Activated naive CD4-positive, alpha-beta T cell treated with anti-CD3 and anti-CD28 coated beads for 36 hours (primary cell): ENCODE data around the gene YARS1. TPM values are rescaled to one million over a fixed set of nuclear protein-coding genes. Genes with fewer than 3 reads are reported as not detected.

Experiments used
- CTCF ChIA-PET: fragments of 350-600 bp; sonication (Branson Sonifier 250); formaldehyde crosslinking; loops from one replicate; lab custom pipeline; 2021; ENCODE audit warnings: antibody characterized with exemption; lab: Charles Lee
- DNase-seq: peaks from one replicate; pipeline ENCODE4 v3.0.0-alpha.2; 2020
- H3K27ac Mint-ChIP-seq: one replicate; pipeline ENCODE4 v1.8.0; 2021; ENCODE audit warnings: mild to moderate bottlenecking, mixed read lengths
- H3K27me3 Mint-ChIP-seq: one replicate; pipeline ENCODE4 v1.8.0; 2021; ENCODE audit warnings: low read depth, mixed read lengths
- H3K36me3 Mint-ChIP-seq: one replicate; pipeline ENCODE4 v1.8.0; 2021; ENCODE audit warnings: low read depth, mixed read lengths
- H3K4me1 Mint-ChIP-seq: one replicate; pipeline ENCODE4 v1.8.0; 2021; ENCODE audit warnings: low read depth, mixed read lengths
- H3K4me3 Mint-ChIP-seq: one replicate; pipeline ENCODE4 v1.8.0; 2021; ENCODE audit warnings: mild to moderate bottlenecking, moderate library complexity, mixed read lengths
- H3K9me3 Mint-ChIP-seq: one replicate; pipeline ENCODE4 v1.8.0; 2021; ENCODE audit warnings: mixed read lengths
- intact Hi-C: fragments of 100-400 bp; cut with micrococcal nuclease; formaldehyde crosslinking; loops from one replicate; pipeline ENCODE4 v1.15.1; 2023
- total RNA-seq, 2 experiments: library from RNA; stranded (reverse); gene quantifications; one replicate each; pipeline ENCODE4 v1.2.3, GENCODE V29; 2021

Gene YARS1
- total RNA-seq, 2 experiments from 2014 or later, result 293 to 312 TPM

DNA sequence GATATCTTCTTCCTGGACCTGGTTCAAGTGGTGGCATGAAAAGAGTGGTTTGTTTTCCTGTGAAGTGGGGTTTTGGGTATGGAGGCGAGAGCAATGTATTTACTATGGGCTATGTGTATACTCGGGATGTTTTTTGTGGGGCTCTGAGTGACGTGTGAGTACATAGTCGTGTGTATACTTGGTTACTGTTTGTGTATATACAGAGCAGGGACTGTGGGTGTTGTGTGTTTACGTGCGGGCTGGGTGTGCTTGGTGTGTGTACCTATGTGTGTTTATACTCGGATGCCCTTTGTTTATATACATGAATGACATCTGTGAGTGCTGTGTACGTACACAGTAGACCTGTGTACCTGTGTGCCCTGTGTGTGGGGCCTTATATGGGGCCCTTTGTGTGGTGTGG is 50.0 kb downstream of the YARS1 start:
- CTCF ChIA-PET, result no interaction called here
- Mint-ChIP-seq H3K4me1 (no peaks in the 10 kb centered on the region), H3K4me3 (no peak overlapping the region), H3K27me3 (no peaks in the 10 kb centered on the region), H3K27ac (no peak overlapping the region), H3K9me3 (no peaks in the 10 kb centered on the region), H3K36me3 (no peaks in the 10 kb centered on the region)
- intact Hi-C loops, result no loop called here
- DNase-seq, result no peak

DNA sequence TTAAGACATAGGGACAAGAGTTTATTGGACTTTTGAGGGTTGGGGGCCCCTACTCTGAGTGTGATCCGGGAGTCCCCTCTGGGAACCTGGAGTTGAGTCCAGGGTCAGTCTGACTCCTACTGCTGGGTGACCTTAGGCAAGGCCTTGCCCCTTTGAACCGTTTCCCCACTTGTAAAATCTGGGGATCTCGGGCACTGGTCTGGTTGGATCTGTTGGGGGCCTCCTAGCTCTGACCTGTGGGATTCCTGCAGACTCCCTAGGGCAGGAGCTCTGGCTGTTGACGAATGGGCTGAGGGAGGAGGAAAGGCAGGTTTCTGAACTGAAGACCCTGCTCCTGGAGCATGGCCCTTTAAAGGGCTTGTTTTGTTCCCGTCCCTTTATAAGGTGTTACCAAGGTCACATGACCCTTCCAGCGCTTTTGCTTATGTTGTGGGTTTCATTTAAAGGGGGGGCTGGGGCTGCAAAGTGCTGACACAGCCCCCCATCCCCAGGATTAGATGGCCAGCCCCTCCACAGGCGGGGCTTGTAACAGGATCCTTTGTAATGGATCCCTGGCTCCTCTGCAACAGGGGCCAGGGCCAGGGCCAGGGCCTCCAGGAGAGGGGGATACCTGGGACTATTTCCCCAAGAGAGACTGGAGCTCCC is 50.7 kb downstream of the YARS1 start:
- Mint-ChIP-seq H3K9me3 (no peaks in the 10 kb centered on the region), H3K27me3 (no peaks in the 10 kb centered on the region), H3K4me3 (no peak overlapping the region), H3K4me1 (peaks cover 4% of the 10 kb centered on the region), H3K27ac (no peak overlapping the region), H3K36me3 (no peaks in the 10 kb centered on the region)
- CTCF ChIA-PET, result interaction anchor here (1.0 kb wide), 1 partner anchor 54 kb away, joined by 5 read pairs; no protein-coding TSS in a partner anchor
- intact Hi-C loops, result no loop called here
- no peak for DNase-seq

DNA sequence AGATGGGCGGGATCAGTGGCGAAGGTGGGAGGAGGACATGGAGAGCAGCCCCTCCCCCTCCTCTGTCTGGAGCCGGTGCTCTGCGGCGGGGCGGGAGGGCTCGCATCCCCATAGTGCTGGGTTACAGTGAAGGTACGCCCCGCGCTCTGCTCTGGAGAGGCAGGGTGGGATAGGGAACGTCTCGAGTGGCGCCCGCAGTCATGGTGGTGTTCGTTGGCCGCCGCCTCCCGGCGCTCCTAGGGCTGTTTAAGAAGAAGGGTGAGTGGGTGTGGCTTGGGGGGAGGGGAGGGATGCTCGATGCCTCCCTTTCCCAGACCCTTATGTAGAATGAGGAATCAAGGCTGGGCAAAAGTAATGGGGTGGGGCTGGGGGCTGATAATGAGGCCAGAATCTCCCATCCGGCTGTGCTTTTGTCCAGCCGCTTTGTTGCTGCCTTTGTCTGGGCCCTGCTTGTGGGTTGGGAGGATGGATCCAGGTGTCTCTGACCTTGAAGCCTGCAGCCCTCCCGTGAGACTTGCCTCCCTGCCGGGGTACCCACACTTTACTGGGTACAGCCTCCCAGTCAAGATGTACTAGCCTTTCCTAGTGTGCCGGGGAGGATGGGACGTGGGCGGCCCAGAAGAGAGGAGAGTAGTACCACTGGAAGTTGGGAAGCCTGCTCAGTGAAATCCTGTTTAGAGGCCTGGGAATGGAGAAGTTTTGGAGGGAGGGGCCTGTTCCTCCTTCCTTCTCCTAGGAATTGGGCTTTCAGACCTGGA is 51.4 kb downstream of the YARS1 start:
- DNase-seq, result no peak
- H3K27me3 Mint-ChIP-seq, result no peaks in the 10 kb centered on the region
- H3K9me3 Mint-ChIP-seq, result no peaks in the 10 kb centered on the region
- CTCF ChIA-PET, result interaction anchor here (1.0 kb wide), 1 partner anchor 53 kb away, joined by 5 read pairs; no protein-coding TSS in a partner anchor
- intact Hi-C loops, result no loop called here
- H3K4me1 Mint-ChIP-seq, result peaks cover 10% of the 10 kb centered on the region
- H3K4me3 Mint-ChIP-seq, result no peak overlapping the region
- no peaks in the 10 kb centered on the region for H3K36me3 Mint-ChIP-seq
- no peak overlapping the region for H3K27ac Mint-ChIP-seq

DNA sequence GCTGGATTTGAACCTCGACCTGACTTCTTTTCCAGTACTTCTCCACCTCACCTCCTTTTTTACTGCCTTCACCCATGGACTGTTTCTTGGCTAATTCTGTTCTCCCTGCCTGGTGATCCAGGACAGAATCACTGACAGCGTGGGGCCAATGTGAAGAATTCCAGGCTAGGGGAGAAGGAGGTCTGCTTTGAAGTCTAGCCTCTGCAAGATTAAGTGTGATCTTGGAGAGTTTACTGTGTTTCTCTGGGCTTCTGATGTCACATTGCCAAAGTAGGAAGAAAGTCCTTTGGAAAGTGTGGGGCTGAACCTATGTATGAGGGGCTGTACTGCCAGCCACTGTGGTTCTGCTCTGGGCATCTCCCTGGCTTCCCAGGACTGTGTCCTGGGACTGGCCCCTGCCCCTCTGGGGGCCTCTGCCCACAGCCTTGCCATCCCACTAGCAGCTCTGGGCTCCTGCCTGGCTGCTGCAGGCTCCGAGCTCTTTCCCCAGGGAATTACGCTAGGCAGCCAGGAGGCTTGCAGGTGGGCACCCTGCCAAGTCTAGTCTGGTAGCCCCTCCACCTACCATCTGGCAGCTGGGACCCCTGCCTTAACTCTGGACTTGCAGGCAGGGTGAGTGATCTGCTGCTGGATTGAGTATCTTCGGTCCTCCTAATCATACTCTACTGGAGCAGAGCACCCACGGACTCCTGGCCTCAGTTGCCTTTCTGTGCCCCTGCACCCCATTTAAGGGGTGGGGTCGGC is 52.2 kb downstream of the YARS1 start:
- Mint-ChIP-seq H3K4me3 (no peak overlapping the region), H3K27me3 (no peaks in the 10 kb centered on the region), H3K36me3 (no peaks in the 10 kb centered on the region), H3K4me1 (peaks cover 15% of the 10 kb centered on the region), H3K9me3 (no peaks in the 10 kb centered on the region), H3K27ac (no peak overlapping the region)
- CTCF ChIA-PET, result interaction anchor here (4.2 kb wide), 1 partner anchor 53 kb away, joined by 22 read pairs; no protein-coding TSS in a partner anchor
- DNase-seq, result no peak
- intact Hi-C loops, result no loop called here

- no peak overlapping the region for H3K4me3 Mint-ChIP-seq
- DNase-seq, result no peak
- no peak overlapping the region for H3K27ac Mint-ChIP-seq
- H3K36me3 Mint-ChIP-seq, result no peaks in the 10 kb centered on the region
- no peaks in the 10 kb centered on the region for H3K27me3 Mint-ChIP-seq
- CTCF ChIA-PET, result interaction anchor here (2.9 to 4.2 kb wide), 2 partner anchors 10 to 51 kb away, joined by 15 to 22 read pairs; no protein-coding TSS in a partner anchor
- H3K9me3 Mint-ChIP-seq, result no peaks in the 10 kb centered on the region
- intact Hi-C loops, result no loop called here
- peaks cover 26% of the 10 kb centered on the region for H3K4me1 Mint-ChIP-seq
Observed at GRCh38 chr1:32763221-32763620, 53.9 kb downstream of the YARS1 start.

DNA sequence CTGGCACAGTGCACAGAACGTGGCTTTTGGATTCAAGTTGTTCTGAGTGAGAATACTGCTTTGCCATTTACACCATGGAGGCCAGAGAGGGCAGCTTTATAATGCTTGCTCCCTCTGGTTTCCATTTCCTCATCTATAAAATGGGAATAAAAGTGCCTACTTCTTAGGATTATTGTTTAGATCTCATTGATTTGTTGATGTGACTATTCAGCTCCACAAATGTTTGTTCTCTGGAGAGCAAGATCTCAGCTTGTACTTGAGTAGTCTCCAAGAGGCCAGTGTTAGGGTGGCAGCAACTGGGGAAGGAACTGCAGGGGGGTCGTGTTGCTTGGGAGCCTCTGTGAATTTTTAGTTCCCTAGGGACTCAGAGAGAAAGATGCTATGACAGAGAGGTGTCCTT is 55.2 kb downstream of the YARS1 start:
- no peak overlapping the region for H3K4me3 Mint-ChIP-seq
- no peak for DNase-seq
- no peaks in the 10 kb centered on the region for H3K27me3 Mint-ChIP-seq
- CTCF ChIA-PET, result interaction anchor here (2.9 to 4.2 kb wide), 2 partner anchors 11 to 50 kb away, joined by 15 to 22 read pairs; no protein-coding TSS in a partner anchor
- intact Hi-C loops, result no loop called here
- H3K27ac Mint-ChIP-seq, result peak overlapping the region; percentile 53
- H3K9me3 Mint-ChIP-seq, result no peaks in the 10 kb centered on the region
- peaks cover 26% of the 10 kb centered on the region for H3K4me1 Mint-ChIP-seq
- H3K36me3 Mint-ChIP-seq, result no peaks in the 10 kb centered on the region

GRCh38 chr1:32761253-32761877 is 55.8 kb downstream of the YARS1 start:
- Mint-ChIP-seq H3K4me3 (no peak overlapping the region), H3K27me3 (no peaks in the 10 kb centered on the region)

DNA sequence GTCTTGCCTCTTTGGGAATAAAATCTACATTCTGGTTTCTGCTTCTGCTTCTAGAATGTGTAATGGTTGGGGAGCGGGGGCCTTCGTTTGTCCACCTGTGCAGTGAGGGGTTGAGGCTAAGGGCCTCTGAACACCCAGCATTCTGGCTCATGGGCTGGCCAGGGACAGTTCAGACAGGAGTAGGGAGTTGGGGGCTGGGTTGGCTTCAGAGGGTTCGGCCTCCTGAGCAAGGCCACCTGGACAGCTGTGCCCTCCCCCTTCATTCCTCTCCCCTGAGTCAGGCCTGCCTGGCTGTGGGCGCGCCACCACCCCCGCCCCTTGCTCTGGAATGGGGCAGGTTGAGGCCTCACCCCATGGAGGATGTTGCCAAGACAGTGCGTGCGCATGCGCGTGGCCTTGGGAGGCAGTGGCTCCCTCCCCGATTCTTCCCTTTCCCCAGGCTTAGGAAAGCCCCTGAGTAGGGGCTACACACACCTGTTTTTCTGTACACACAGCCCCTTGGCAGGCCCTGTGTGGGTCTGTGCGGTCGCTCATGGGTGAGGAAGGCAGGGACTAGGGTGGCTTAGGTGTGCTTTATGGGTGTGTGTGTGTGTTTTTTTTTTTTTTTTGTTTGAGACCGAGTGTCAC is 57.0 kb downstream of the YARS1 start:
- peaks cover 26% of the 10 kb centered on the region for H3K4me1 Mint-ChIP-seq
- DNase-seq, result no peak
- H3K27me3 Mint-ChIP-seq, result no peaks in the 10 kb centered on the region
- peak overlapping the region; percentile 56 for H3K27ac Mint-ChIP-seq
- H3K9me3 Mint-ChIP-seq, result no peaks in the 10 kb centered on the region
- no peaks in the 10 kb centered on the region for H3K36me3 Mint-ChIP-seq
- no peak overlapping the region for H3K4me3 Mint-ChIP-seq
- CTCF ChIA-PET, result interaction anchor here (1.1 to 2.9 kb wide), 2 partner anchors 13 kb away, joined by 3 to 15 read pairs; no protein-coding TSS in a partner anchor
- intact Hi-C loops, result loop anchor here (1.0 kb wide), 1 partner anchor 39 kb away; no protein-coding TSS in a partner anchor

More at GRCh38 chr1:32761253-32761877, 55.8 kb downstream of the YARS1 start:
- peak; percentile 73 for DNase-seq
- Mint-ChIP-seq H3K9me3 (no peaks in the 10 kb centered on the region), H3K27ac (peak overlapping the region; percentile 53), H3K36me3 (no peaks in the 10 kb centered on the region), H3K4me1 (peaks cover 26% of the 10 kb centered on the region)
- intact Hi-C loops, result no loop called here
- CTCF ChIA-PET, result interaction anchor here (2.9 to 4.2 kb wide), 2 partner anchors 12 to 49 kb away, joined by 15 to 22 read pairs; no protein-coding TSS in a partner anchor

GRCh38 chr1:32759521-32759981 is 57.6 kb downstream of the YARS1 start:
- Mint-ChIP-seq H3K4me1 (peaks cover 26% of the 10 kb centered on the region), H3K9me3 (no peaks in the 10 kb centered on the region), H3K4me3 (no peak overlapping the region), H3K27me3 (peaks cover under 1% of the 10 kb centered on the region), H3K36me3 (no peaks in the 10 kb centered on the region), H3K27ac (peak overlapping the region; percentile 56)
- CTCF ChIA-PET, result interaction anchor here (1.1 kb wide), 1 partner anchor 13 kb away, joined by 3 read pairs; no protein-coding TSS in a partner anchor
- intact Hi-C loops, result loop anchor here (1.0 kb wide), 1 partner anchor 40 kb away; no protein-coding TSS in a partner anchor
- peak; percentile 44 for DNase-seq

DNA sequence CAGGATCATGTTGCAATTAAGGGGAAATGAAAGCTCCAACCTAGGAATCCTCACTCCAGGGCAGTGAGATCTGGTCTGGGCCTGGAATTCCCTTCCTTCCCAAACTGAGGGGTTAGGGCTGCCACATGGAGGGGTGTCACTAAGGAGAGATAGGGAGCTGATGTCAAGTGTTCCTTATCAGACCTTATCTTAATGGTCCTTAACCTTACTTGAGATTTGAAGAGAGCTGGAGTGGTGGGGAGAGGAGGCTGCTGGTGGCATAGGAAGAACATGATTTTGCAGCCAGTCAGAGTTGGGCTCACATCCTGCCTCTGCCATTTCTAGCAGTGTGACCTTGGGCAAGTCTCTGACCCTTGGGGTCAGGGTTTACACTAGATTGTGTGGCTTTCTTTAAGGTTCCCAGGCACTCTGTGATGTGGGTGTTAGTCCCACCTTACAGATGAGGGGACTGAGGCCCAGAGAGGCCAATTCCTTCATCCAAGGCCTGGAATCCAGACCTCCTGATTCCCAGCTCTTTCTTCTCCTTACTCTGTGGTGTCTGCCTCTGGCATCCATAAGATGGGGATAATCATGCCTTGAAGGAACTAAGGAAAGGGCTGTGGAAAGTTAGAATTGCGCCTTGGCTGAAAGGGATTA is 58.2 kb downstream of the YARS1 start:
- intact Hi-C loops, result loop anchor here (1.0 kb wide), 1 partner anchor 40 kb away; no protein-coding TSS in a partner anchor
- Mint-ChIP-seq H3K4me1 (peaks cover 28% of the 10 kb centered on the region), H3K27ac (no peak overlapping the region), H3K9me3 (no peaks in the 10 kb centered on the region), H3K27me3 (peaks cover 4% of the 10 kb centered on the region), H3K36me3 (no peaks in the 10 kb centered on the region), H3K4me3 (no peak overlapping the region)
- DNase-seq, result no peak
- CTCF ChIA-PET, result interaction anchor here (1.1 to 1.5 kb wide), 3 partner anchors 14 to 117 kb away, joined by 3 to 4 read pairs (median 4); no protein-coding TSS in a partner anchor
